Eye (tissue), 1 donor: ENCODE measurements around the gene HPCA.

Source experiments
- DNase-seq: peaks from one replicate; pipeline ENCODE4 v3.0.0-alpha.2; 2015

HPCA gene

GRCh38 chr1:32890516-32891240, 4.4 kb downstream of the HPCA start:
- DNase-seq = no peak

GRCh38 chr1:32891241-32891570, 4.9 kb downstream of the HPCA start:
- no peak for DNase-seq

- DNase-seq = peak; percentile 0
These were observed 5.3 kb downstream of the HPCA start for GRCh38 chr1:32891630-32892029.

- DNase-seq = peak; percentile 78
These were observed 6.3 kb downstream of the HPCA start for GRCh38 chr1:32892368-32893197.

GRCh38 chr1:32893198-32894018, 7.1 kb downstream of the HPCA start:
- peak; percentile 84 for DNase-seq

GRCh38 chr1:32894019-32894600, 7.8 kb downstream of the HPCA start:
- peak; percentile 67 for DNase-seq

- no peak for DNase-seq
These were observed 8.4 kb downstream of the HPCA start for GRCh38 chr1:32894681-32895080.

GRCh38 chr1:32895325-32896215, 9.3 kb downstream of the HPCA start:
- DNase-seq = no peak

GRCh38 chr1:32896451-32896850, 10.2 kb downstream of the HPCA start:
- no peak for DNase-seq

- no peak for DNase-seq
These were observed 11.1 kb downstream of the HPCA start for GRCh38 chr1:32897082-32898049.

GRCh38 chr1:32898056-32898455, 11.8 kb downstream of the HPCA start:
- no peak for DNase-seq

GRCh38 chr1:32898958-32899357, 12.7 kb downstream of the HPCA start:
- DNase-seq = no peak

GRCh38 chr1:32899586-32900296, 13.4 kb downstream of the HPCA start:
- no peak for DNase-seq

GRCh38 chr1:32900371-32900955, 14.2 kb downstream of the HPCA start:
- no peak for DNase-seq

- DNase-seq = no peak
These were observed 14.9 kb downstream of the HPCA start, which contains the start of gene TMEM54 for GRCh38 chr1:32900956-32901822. TMEM54 (minus strand) TSS chr1:32901389; CDS start chr1:32901238, 151 bp downstream.

- DNase-seq = no peak
These were observed 15.7 kb downstream of the HPCA start for GRCh38 chr1:32901823-32902534.

- DNase-seq = no peak
These were observed 16.2 kb downstream of the HPCA start for GRCh38 chr1:32902535-32902920.
